NB4 (cell line): ENCODE results near the gene C1QTNF9B.

ENCODE experiments used
- CTCF ChIP-seq: IDR thresholded peaks from one replicate; pipeline ENCODE4 v1.5.1; 2012; ENCODE audit warnings: low read depth, low read length
- MAX ChIP-seq: IDR thresholded peaks from 2 replicates; pipeline ENCODE4 v1.6.1; 2011; ENCODE audit warnings: low read depth, low read length
- MYC ChIP-seq: IDR thresholded peaks from 2 replicates; pipeline ENCODE4 v1.6.1; 2011; ENCODE audit warnings: low read depth, low read length
- POLR2A ChIP-seq: IDR thresholded peaks from 2 replicates; pipeline ENCODE4 v1.6.1; 2011; ENCODE audit warnings: mild to moderate bottlenecking; ENCODE audit not compliant: insufficient read length; ENCODE audit errors: extremely low read depth

GRCh38 chr13:23918208-23918607 lies 20.9 kb upstream of the C1QTNF9B start:
- TF ChIP-seq POLR2A (no peak), CTCF (no peak), MYC (no peak), MAX (no peak)
